GM12875 (cell line): Measurements from ENCODE around the gene GAPVD1.

Experiments
- H3K4me3 ChIP-seq: one replicate; pipeline ENCODE4 v1.5.1; 2011; ENCODE audit warnings: low read depth, low read length, control low read depth
- CTCF ChIP-seq: IDR thresholded peaks from 2 replicates; pipeline ENCODE4 v1.5.1; 2011; ENCODE audit warnings: low read depth, mild to moderate bottlenecking, control low read depth, inconsistent platforms, low read length, moderate library complexity, borderline replicate concordance; ENCODE audit not compliant: insufficient read depth

The GAPVD1 gene

GRCh38 chr9:125413579-125413978 lies 152.0 kb downstream of the GAPVD1 start:
- no peak overlapping the region for H3K4me3 ChIP-seq

GRCh38 chr9:125415583-125416460 lies 154.2 kb downstream of the GAPVD1 start:
- no peak for TF ChIP-seq CTCF
- no peak overlapping the region for H3K4me3 ChIP-seq

More at GRCh38 chr9:125413579-125413978, 152.0 kb downstream of the GAPVD1 start:
- TF ChIP-seq CTCF: no peak

- no peak overlapping the region for H3K4me3 ChIP-seq
- no peak for TF ChIP-seq CTCF
Measured at GRCh38 chr9:125416517-125416916, 154.9 kb downstream of the GAPVD1 start.
